Panc1 (cell line): ENCODE results near the gene SLC25A29. TPM values are rescaled to one million over a fixed set of nuclear protein-coding genes. Genes with fewer than 3 reads are reported as not detected.
"Not testable (repeated sequence)": the region's sequence is repeated elsewhere in the genome, so short reads cannot be mapped to it uniquely, and the experiment has no call there.

Experiments used
- ATAC-seq: fragments of 200-7000 bp; cut with Tn5 transposase; 2 replicates; pipeline ENCODE4 v1.9.1; 2020; ENCODE audit warnings: mild to moderate bottlenecking, moderate library complexity
- BruUV-seq: library from RNA; stranded (reverse); fragments of 400-500 nt; replicated peaks from 2 replicates; lab custom pipeline; 2021; lab: Mats Ljungman, UMichigan
- CTCF ChIA-PET: fragments of 300-600 bp; sonication (Branson Sonifier 250); formaldehyde crosslinking; loops from one replicate; lab custom pipeline; 2022; ENCODE audit warnings: antibody characterized with exemption; lab: Charles Lee
- POLR2A ChIA-PET: fragments of 300-600 bp; sonication (Branson Sonifier 250); formaldehyde crosslinking; loops from one replicate; lab custom pipeline; 2022; ENCODE audit warnings: antibody characterized with exemption; lab: Charles Lee
- DNase-seq: peaks from one replicate; pipeline ENCODE4 v3.0.0-alpha.2; 2010; ENCODE audit warnings: low read depth, low spot score
- H3K27ac ChIP-seq: 2 replicates; pipeline ENCODE4 v1.5.1; 2011; ENCODE audit warnings: mild to moderate bottlenecking, low read length, inconsistent platforms
- H3K27me3 ChIP-seq: fragments of 200-500 bp; sonication (Bioruptor generic); 2 replicates; pipeline ENCODE4 v1.6.0; 2014; ENCODE audit warnings: low read length, inconsistent platforms; ENCODE audit not compliant: control insufficient read depth, insufficient read depth
- H3K36me3 ChIP-seq: fragments of 200-500 bp; sonication (Bioruptor generic); 2 replicates; pipeline ENCODE4 v1.5.1; 2014; ENCODE audit warnings: inconsistent platforms, mild to moderate bottlenecking, low read length, moderate library complexity; ENCODE audit not compliant: control insufficient read depth, insufficient read depth
- H3K4me1 ChIP-seq: 2 replicates; pipeline ENCODE4 v1.5.1; 2011; ENCODE audit warnings: inconsistent platforms, mild to moderate bottlenecking, low read length, moderate library complexity; ENCODE audit not compliant: control insufficient read depth, insufficient read depth
- H3K4me3 ChIP-seq, 2 experiments: 2 replicates each; pipeline ENCODE4 v1.5.1; 2011 to 2012; ENCODE audit warnings: low read depth in 2 of 2, low read length in 2 of 2, mild to moderate bottlenecking in 2 of 2, inconsistent platforms in 1 of 2, moderate library complexity in 1 of 2
- H3K9me3 ChIP-seq: fragments of 200-500 bp; sonication (Bioruptor generic); 2 replicates; pipeline ENCODE4 v1.5.1; 2014; ENCODE audit warnings: low read depth, mild to moderate bottlenecking, inconsistent platforms, low read length, moderate library complexity; ENCODE audit not compliant: control insufficient read depth, insufficient read depth
- POLR2AphosphoS5 ChIP-seq: IDR thresholded peaks from 2 replicates; pipeline ENCODE4 v1.6.1; 2012; ENCODE audit warnings: mild to moderate bottlenecking, low read depth, low read length, moderate library complexity
- SIN3A ChIP-seq: IDR thresholded peaks from 2 replicates; pipeline ENCODE4 v1.6.1; 2012; ENCODE audit warnings: low read depth, mild to moderate bottlenecking, low read length, moderate library complexity, borderline replicate concordance; ENCODE audit not compliant: insufficient read depth
- TCF7L2 ChIP-seq: IDR thresholded peaks from 2 replicates; pipeline ENCODE4 v1.6.1; 2011; ENCODE audit warnings: mild to moderate bottlenecking, low read depth, low read length, inconsistent platforms
- in situ Hi-C: cut with HindIII; loops from 2 replicates; pipeline ENCODE4 v1.10.0; 2016; ENCODE audit warnings: low sequenced_read_pairs, low pct_unique_long_range_greater_than_20kb
- intact Hi-C: fragments of 100-400 bp; cut with micrococcal nuclease; formaldehyde crosslinking; loops from one replicate; pipeline ENCODE4 v1.10.0; 2022; ENCODE audit not compliant: unreplicated experiment
- total RNA-seq: library from RNA; stranded (reverse); gene quantifications from one replicate; pipeline ENCODE4 v1.2.1, GENCODE V29; 2021; ENCODE audit not compliant: unreplicated experiment
- TF ChIP-seq, protein P1 (sequence below), 2 experiments: IDR thresholded peaks; 2 replicates each; pipeline ENCODE4 v1.6.1; 2011 to 2012; ENCODE audit warnings: low read depth in 2 of 2, control low read depth in 1 of 2, low read length in 1 of 2, mild to moderate bottlenecking in 1 of 2, moderate library complexity in 1 of 2; ENCODE audit not compliant: insufficient read depth in 1 of 2
- TF ChIP-seq, protein P2 (sequence below): fragments of 450-650 bp; IDR thresholded peaks from 2 replicates; pipeline ENCODE4 v1.5.1; 2017; ENCODE audit warnings: mild to moderate bottlenecking

The SLC25A29 gene
- total RNA-seq, 1 experiment from 2014 or later = 33.6 TPM

DNA sequence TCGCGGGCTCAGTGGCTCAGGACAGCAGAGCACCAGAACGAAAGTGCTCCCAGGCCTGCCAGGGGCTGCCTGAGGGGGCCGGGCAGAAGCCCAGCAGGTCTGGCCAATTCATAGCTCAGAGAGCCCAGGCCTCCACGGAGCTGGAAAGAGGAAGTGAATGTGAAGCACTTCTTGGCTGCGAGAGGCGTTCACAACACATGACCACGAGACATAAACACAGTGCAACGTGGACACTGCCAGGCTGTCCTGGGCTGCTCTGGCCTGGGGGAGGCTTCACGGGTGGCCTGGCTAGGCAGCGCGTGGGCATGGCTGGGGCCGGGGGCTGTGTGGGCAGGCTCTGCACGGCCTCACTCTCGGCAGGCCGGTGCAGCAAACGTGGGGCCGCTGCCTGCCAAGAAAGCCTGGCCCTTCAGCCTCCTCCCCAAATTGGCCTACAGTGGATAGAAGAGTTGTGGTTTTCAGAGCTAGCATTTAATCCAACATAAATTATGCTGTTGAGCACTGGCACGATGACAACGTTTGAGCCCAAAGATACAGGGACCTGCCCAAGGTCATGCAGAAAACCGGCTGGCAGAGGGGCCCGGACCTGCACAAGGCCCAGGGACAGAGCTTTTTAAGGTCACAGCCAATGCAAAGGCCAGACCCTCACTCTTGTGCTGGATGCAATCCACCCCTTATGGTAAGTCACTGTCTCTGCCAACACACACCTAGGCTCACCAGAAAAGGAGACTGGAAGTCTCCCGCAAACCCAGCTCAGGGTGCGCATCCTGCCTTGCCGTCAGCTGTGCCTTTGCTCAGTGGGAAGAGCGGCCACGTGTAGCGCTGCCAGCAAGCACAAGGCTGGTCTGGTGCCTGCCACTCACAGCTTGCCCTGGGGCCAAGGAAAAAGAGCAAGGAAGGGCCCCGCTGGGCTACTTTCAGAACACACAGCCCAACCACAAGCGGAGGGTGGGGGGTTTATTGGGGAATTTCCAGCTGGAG, 8.6 kb downstream of the SLC25A29 start (continued):
- TF ChIP-seq, protein P1, sequence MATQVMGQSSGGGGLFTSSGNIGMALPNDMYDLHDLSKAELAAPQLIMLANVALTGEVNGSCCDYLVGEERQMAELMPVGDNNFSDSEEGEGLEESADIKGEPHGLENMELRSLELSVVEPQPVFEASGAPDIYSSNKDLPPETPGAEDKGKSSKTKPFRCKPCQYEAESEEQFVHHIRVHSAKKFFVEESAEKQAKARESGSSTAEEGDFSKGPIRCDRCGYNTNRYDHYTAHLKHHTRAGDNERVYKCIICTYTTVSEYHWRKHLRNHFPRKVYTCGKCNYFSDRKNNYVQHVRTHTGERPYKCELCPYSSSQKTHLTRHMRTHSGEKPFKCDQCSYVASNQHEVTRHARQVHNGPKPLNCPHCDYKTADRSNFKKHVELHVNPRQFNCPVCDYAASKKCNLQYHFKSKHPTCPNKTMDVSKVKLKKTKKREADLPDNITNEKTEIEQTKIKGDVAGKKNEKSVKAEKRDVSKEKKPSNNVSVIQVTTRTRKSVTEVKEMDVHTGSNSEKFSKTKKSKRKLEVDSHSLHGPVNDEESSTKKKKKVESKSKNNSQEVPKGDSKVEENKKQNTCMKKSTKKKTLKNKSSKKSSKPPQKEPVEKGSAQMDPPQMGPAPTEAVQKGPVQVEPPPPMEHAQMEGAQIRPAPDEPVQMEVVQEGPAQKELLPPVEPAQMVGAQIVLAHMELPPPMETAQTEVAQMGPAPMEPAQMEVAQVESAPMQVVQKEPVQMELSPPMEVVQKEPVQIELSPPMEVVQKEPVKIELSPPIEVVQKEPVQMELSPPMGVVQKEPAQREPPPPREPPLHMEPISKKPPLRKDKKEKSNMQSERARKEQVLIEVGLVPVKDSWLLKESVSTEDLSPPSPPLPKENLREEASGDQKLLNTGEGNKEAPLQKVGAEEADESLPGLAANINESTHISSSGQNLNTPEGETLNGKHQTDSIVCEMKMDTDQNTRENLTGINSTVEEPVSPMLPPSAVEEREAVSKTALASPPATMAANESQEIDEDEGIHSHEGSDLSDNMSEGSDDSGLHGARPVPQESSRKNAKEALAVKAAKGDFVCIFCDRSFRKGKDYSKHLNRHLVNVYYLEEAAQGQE (IDR thresholded peaks at IDR 0.05; ENCODE audit: insufficient read depth in 1 of 2, low read depth in 2 of 2, low read length in 1 of 2) = no peak

DNA sequence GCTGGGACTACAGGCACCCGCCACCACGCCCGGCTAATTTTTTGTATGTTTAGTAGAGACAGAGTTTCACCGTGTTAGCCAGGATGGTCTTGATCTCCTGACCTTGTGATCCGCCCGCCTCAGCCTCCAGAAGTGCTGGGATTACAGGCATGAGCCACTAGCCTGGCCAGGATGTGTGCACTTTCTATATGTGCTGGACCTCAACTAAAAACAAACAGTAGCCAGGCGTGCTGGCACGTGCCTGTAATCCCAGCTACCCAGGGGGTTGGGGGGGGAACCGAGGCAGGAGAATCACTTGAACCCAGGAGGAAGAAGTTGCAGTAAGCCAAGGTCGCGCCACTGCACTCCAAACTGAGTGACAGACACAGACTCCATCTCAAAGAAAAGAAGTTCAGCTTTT, 9.5 kb downstream of the SLC25A29 start:
- ATAC-seq, DNase-seq, H3K27ac ChIP-seq, H3K4me3 ChIP-seq, in situ Hi-C loops, H3K27me3 ChIP-seq, BruUV-seq, CTCF ChIA-PET, intact Hi-C loops, H3K36me3 ChIP-seq, H3K9me3 ChIP-seq, POLR2A ChIA-PET, H3K4me1 ChIP-seq: not testable (repeated sequence)

DNA sequence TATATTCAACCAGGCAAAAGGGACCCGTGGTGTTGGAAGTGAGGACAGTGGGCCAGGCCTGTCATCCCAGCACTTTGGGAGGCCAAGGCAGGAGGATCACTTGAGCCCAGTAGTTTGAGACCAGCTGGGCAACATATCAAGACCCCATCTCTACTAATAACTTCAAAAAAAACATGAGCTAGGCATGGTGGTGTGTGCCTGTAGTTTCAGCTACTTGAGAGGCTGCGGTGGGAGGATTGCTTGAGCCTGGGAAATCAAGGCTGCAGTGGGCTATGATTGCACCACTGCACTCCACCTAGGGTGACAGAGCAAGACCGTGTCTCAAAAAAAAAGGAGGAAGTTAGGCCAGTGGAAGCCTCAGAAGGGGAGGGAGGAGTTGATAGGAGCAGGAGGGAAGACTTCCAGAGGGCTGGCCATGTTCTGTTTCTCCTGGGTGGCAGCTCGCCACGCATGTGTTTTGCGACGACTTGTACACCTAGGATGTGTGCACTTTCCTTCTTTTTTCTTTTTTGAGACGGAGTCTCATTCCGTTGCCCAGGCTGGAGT, 10.1 kb downstream of the SLC25A29 start:
- Histone ChIP-seq H3K36me3 (no peaks in the 10 kb centered on the region), H3K9me3 (no peaks in the 10 kb centered on the region), H3K27ac (no peak overlapping the region), H3K27me3 (no peaks in the 10 kb centered on the region), H3K4me1 (no peaks in the 10 kb centered on the region), H3K4me3 (no peak overlapping the region)
- BruUV-seq = no TSS peak
- CTCF ChIA-PET = interaction anchor here (0.8 kb wide), 1 partner anchor 11 kb away, joined by 4 read pairs; no protein-coding TSS in a partner anchor
- in situ Hi-C loops (no loop called here), intact Hi-C loops (no loop called here)
- TF ChIP-seq TCF7L2 = no peak
- TF ChIP-seq POLR2AphosphoS5 = no peak
- no peak for ATAC-seq
- POLR2A ChIA-PET = no interaction called here
- DNase-seq = no peak

DNA sequence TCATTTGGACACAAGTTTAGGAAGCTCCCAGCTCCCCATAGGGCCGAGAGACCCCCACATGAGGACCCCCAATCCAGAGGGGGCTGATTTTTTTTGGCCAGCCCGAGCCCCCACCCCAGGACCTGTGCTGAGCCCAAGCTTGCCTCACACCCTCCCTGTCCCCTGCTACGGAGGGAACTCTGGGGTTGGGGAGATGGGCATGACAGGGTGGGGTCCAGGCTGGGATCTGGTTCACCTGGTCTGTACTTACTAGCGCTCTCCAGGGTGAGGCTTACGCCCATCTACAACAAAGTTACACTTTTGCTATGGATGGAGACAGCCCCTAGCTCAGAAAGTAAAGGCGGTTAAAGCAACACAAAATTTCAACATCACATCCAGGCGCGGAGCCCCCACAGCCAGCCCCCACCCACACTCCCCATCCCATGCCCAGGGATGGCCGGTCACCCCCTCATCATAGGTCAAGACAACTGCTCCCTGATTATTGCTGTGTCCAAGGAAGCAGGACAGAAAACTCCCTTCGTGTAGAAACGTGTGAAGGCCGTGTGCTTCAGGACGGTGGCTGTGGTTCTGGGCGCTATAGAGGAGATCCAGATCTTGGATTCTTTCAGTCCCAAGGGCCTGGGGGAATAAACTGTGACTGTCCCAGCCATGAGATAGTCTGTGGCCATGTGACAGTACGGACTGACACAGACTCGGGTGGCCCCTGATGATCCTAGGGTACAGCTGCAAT, 10.7 kb downstream of the SLC25A29 start:
- intact Hi-C loops = no loop called here
- no peak for ATAC-seq

More for the DNA sequence above, 10.7 kb downstream of the SLC25A29 start:
- ChIA-PET CTCF (interaction anchor here (0.8 kb wide), 1 partner anchor 10 kb away, joined by 4 read pairs; no protein-coding TSS in a partner anchor), POLR2A (no interaction called here)
- Histone ChIP-seq H3K27ac (no peak overlapping the region), H3K36me3 (no peaks in the 10 kb centered on the region), H3K27me3 (no peaks in the 10 kb centered on the region), H3K9me3 (no peaks in the 10 kb centered on the region), H3K4me1 (peaks cover 2% of the 10 kb centered on the region), H3K4me3 (no peak overlapping the region)
- TF ChIP-seq POLR2AphosphoS5 = no peak
- no peak for TF ChIP-seq TCF7L2
- TF ChIP-seq, protein P1 (IDR thresholded peaks at IDR 0.05; ENCODE audit: insufficient read depth in 1 of 2, low read depth in 2 of 2, low read length in 1 of 2) = no peak
- TF ChIP-seq, protein P2, sequence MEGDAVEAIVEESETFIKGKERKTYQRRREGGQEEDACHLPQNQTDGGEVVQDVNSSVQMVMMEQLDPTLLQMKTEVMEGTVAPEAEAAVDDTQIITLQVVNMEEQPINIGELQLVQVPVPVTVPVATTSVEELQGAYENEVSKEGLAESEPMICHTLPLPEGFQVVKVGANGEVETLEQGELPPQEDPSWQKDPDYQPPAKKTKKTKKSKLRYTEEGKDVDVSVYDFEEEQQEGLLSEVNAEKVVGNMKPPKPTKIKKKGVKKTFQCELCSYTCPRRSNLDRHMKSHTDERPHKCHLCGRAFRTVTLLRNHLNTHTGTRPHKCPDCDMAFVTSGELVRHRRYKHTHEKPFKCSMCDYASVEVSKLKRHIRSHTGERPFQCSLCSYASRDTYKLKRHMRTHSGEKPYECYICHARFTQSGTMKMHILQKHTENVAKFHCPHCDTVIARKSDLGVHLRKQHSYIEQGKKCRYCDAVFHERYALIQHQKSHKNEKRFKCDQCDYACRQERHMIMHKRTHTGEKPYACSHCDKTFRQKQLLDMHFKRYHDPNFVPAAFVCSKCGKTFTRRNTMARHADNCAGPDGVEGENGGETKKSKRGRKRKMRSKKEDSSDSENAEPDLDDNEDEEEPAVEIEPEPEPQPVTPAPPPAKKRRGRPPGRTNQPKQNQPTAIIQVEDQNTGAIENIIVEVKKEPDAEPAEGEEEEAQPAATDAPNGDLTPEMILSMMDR = no peak
- TF ChIP-seq SIN3A = no peak
- in situ Hi-C loops = no loop called here
- no peak for DNase-seq
- TSS peak; percentile 45 for BruUV-seq
